AML-193 (cell line): ENCODE results near the gene SCARF2.

ENCODE experiments used
- DNase-seq, 2 experiments: peaks; one replicate each; lab custom pipeline; 2025; lab: John Stamatoyannopoulos, UW

Gene SCARF2

GRCh38 chr22:20440637-20441591 is 3.3 kb upstream of the SCARF2 start:
- no peak for DNase-seq

GRCh38 chr22:20439928-20440575 is 2.4 kb upstream of the SCARF2 start:
- no peak for DNase-seq

- no peak for DNase-seq
Observed at GRCh38 chr22:20439556-20439927, 1.9 kb upstream of the SCARF2 start.

GRCh38 chr22:20438678-20439492 is 1.3 kb upstream of the SCARF2 start:
- no peak for DNase-seq

GRCh38 chr22:20438427-20438677 is 727 bp upstream of the SCARF2 start:
- no peak for DNase-seq

GRCh38 chr22:20436768-20437612 is 635 bp downstream of the SCARF2 start:
- DNase-seq: no peak

- DNase-seq: no peak
Observed at GRCh38 chr22:20436307-20436767, 1.3 kb downstream of the SCARF2 start.

GRCh38 chr22:20435436-20436306 is 2.0 kb downstream of the SCARF2 start:
- no peak for DNase-seq

GRCh38 chr22:20434773-20435172 is 2.9 kb downstream of the SCARF2 start:
- no peak for DNase-seq

GRCh38 chr22:20434264-20434751 is 3.3 kb downstream of the SCARF2 start:
- no peak for DNase-seq

- DNase-seq: no peak
Observed at GRCh38 chr22:20433686-20434241, 3.9 kb downstream of the SCARF2 start.

GRCh38 chr22:20433191-20433590 is 4.4 kb downstream of the SCARF2 start:
- no peak for DNase-seq

GRCh38 chr22:20432244-20432686 is 5.4 kb downstream of the SCARF2 start:
- no peak for DNase-seq

GRCh38 chr22:20431511-20432192 is 6.0 kb downstream of the SCARF2 start:
- no peak for DNase-seq

GRCh38 chr22:20430720-20431510 is 6.7 kb downstream of the SCARF2 start:
- DNase-seq: peak; percentile 34 to 40

GRCh38 chr22:20430101-20430719 is 7.4 kb downstream of the SCARF2 start:
- no peak for DNase-seq

- peak; percentile 18 to 29 for DNase-seq
Observed at GRCh38 chr22:20429254-20430100, 8.1 kb downstream of the SCARF2 start.
